HUES6 (cell line): ENCODE measurements around the gene PRX.

Experiments
- H3K27ac ChIP-seq: 2 replicates; pipeline ENCODE4 v1.7.0; 2013; ENCODE audit warnings: low read depth, mild to moderate bottlenecking, low read length, inconsistent platforms
- H3K27me3 ChIP-seq: 2 replicates; pipeline ENCODE4 v1.6.1; 2013; ENCODE audit warnings: low read length; ENCODE audit not compliant: control insufficient read depth, insufficient read depth
- H3K36me3 ChIP-seq: 2 replicates; pipeline ENCODE4 v1.6.1; 2013; ENCODE audit warnings: low read length; ENCODE audit not compliant: control insufficient read depth, insufficient read depth
- H3K4me1 ChIP-seq: 2 replicates; pipeline ENCODE4 v1.6.1; 2013; ENCODE audit warnings: low read length; ENCODE audit not compliant: control insufficient read depth, insufficient read depth
- H3K4me3 ChIP-seq: 2 replicates; pipeline ENCODE4 v1.5.1; 2013; ENCODE audit warnings: low read depth, low read length
- H3K9ac ChIP-seq: one replicate; pipeline ENCODE4 v1.6.1; 2013; ENCODE audit warnings: mild to moderate bottlenecking, low read length
- H3K9me3 ChIP-seq: 2 replicates; pipeline ENCODE4 v1.6.1; 2013; ENCODE audit warnings: low read depth, low read length; ENCODE audit not compliant: control insufficient read depth, insufficient read depth

The PRX gene

DNA sequence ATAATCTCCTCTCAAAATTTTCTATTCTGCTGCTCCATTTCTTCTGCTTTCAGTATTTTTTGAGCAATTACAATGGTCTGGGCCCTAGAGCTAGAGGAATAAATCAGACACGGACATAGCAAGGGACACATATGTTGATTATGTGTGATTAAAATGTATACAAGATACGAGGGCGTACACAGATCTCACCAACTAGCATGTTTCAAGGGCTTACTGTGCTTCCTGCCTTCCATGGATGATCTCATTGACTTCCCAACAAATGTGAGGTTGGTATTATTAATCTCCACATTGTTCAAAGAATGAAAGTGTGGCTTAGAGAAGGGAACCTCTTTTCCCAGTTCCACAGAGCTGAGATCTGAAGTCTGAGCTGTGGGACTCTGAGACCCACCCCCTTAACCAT lies 55.5 kb downstream of the PRX start:
- Histone ChIP-seq H3K4me3 (no peak overlapping the region), H3K27me3 (no peaks in the 10 kb centered on the region), H3K9me3 (no peaks in the 10 kb centered on the region), H3K27ac (no peak overlapping the region), H3K9ac (no peak overlapping the region), H3K4me1 (no peaks in the 10 kb centered on the region), H3K36me3 (no peaks in the 10 kb centered on the region)

DNA sequence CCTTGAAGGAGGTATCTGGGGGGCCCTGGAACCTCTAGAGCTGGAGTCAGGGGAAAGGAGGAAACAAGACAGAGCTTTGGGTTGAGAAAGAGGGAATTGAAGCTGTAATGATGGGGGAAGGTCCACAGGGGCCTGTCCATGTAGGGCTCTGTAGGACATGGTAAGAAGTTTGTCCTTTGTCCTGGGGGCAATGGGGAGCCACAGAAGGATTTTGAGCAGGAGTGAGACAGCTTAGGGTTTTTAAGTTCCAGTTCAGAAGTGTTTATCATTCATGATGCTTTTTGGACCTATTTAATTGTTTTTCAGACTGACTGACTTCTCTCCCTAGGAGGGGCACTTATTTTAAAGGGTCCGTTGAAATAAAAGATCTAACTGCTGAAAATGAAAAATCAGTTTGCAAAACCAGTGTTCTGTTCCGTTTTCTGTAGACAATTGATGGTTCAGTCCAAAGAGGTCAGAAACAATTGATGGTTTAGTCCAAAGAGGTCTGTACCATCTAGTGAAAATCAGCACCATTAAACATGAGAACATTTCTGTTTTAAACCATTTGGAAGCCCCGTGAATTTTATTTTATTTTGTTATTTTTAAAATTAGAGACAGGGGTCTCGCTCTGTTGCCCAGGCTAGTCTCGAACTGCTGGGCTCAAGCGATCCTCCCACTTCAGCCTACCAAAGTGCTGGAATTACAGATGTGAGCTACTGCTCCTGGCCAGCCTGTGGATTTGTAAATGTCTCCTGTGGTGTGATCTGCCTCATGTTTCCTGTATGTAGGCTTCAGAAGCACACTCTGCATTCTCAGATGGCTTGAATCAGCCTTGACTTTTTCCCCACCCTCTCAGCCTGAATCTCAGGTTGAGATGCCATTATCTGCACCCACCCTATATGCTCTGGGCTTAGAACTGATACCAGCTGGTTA lies 56.2 kb downstream of the PRX start:
- no peaks in the 10 kb centered on the region for H3K4me1 ChIP-seq
- no peak overlapping the region for H3K9ac ChIP-seq

DNA sequence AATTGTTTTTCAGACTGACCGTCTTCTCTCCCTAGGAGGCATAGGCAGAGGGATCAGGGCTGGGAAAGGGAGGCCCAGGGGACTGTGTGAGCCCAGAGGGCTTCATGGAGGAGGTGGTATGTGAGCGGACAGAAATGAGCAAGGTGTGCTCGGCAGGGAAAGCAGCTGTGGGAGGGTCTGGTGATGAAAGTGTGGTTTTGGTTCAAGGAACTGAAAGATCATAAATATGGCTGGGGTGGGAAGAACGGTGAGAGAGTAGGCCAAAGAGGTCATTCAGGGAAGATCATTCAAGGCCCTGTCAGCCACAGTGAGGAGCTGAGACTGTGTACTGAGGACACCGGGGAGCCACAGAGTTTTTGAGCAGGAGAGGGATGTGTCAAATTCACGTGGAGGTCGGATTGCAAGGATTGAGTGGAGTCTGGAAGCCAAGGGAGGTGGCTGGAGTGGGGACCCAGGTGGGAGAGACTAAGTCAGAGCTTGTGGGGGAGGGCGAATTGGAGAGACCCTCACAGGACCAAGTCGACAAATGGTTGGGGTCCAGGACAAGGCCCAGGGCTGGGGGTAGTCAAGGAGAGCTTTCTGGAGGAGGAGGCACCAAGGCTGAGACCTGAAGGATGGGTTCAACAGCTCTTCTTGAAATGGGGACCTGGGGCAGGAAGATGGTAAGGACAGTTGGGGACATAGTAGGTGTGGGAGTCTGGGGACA lies 57.0 kb downstream of the PRX start:
- Histone ChIP-seq H3K9ac (no peak overlapping the region), H3K27ac (no peak overlapping the region), H3K36me3 (no peaks in the 10 kb centered on the region), H3K9me3 (no peaks in the 10 kb centered on the region), H3K4me3 (no peak overlapping the region), H3K4me1 (no peaks in the 10 kb centered on the region), H3K27me3 (no peaks in the 10 kb centered on the region)

More for the DNA sequence above, 56.2 kb downstream of the PRX start:
- no peaks in the 10 kb centered on the region for H3K36me3 ChIP-seq
- H3K9me3 ChIP-seq, result no peaks in the 10 kb centered on the region
- no peak overlapping the region for H3K4me3 ChIP-seq
- H3K27me3 ChIP-seq, result no peaks in the 10 kb centered on the region
- H3K27ac ChIP-seq, result no peak overlapping the region

DNA sequence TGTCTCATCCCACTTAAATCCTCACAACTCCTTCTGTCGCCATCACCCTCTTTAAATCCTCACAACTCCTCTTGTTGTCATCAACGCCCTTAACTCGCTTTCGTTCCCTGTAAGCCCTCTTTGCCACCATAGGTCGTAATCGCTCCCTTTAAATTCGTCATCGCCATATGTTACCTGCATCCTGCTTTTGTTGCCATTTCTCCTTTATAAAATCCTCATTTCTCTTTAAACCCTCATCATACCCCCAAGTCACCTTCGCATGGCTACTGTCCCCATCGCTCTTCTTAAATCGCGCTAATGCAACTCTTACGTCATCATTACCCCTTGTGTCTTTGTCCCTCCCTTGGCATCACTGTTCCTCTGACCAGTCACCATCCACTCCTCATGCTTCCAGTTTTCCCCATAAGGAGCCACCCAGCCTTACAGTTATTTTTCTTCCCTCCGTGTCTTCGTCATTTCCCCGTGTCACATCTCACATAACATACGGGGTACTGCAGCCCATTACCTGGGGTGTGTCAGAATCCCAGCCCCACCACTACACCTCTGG lies 64.1 kb downstream of the PRX start:
- H3K27ac ChIP-seq, result no peak overlapping the region
- peak overlapping the region; percentile 98 for H3K4me3 ChIP-seq

DNA sequence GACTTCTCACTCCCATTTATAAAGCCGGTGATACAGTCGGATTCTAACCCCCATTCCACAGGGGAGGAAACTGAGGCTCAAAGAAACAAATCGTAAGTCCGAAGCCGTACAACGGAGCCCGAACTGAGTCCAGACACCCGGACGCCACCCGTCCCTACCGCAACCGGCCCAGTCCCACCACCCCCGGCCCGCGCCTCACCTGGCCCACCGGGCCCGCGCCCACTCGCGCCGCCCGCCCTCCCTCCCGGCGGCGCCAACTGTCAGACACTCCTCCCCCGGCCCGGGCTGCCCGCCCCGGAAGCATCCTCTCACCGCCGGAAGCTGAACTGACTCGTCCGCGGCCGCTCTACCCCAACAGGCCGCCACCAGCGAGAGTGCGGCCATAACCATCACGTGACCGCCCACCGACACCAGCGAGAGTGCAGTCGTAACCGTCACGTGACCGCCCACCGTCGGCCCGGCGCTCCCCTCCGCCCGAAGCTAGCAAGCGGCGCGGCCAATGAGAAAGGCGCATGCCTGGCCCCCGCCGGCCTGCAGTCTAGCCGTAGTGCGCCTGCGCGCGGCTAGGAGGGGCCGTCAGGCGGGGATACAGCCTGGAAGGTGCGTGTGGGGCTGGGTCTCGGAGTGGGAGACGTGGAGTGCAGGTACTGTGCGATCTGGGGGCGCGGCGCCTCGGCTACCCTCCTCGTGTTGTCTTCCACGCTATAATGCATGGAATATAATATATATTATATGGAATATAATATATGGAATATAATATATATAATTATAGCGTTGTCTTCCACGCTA lies 64.9 kb downstream of the PRX start, which contains the start of the genes C19orf47 and PLD3:
Gene C19orf47, minus strand, starts transcription at position 273 of the 789 bp plus-strand sequence. CDS start 6,540 bp downstream, outside the sequence.
Gene PLD3, plus strand, starts transcription at position 571 of the 789 bp plus-strand sequence. CDS start 17,789 bp downstream, outside the sequence.
- Histone ChIP-seq H3K27me3 (no peaks in the 10 kb centered on the region), H3K9me3 (no peaks in the 10 kb centered on the region), H3K36me3 (no peaks in the 10 kb centered on the region), H3K27ac (no peak within 1 kb of the TSS; the same call in 1 of the 2 replicates), H3K9ac (peak within 1 kb of the TSS; percentile 52), H3K4me3 (peak within 1 kb of the TSS; percentile 98), H3K4me1 (peaks cover 3% of the 10 kb centered on the region; the same call in 1 of the 2 replicates)

More for the DNA sequence above, 64.1 kb downstream of the PRX start:
- Histone ChIP-seq H3K9me3 (no peaks in the 10 kb centered on the region), H3K9ac (peak overlapping the region; percentile 52), H3K27me3 (no peaks in the 10 kb centered on the region), H3K4me1 (peaks cover 3% of the 10 kb centered on the region; the same call in 1 of the 2 replicates), H3K36me3 (no peaks in the 10 kb centered on the region)

DNA sequence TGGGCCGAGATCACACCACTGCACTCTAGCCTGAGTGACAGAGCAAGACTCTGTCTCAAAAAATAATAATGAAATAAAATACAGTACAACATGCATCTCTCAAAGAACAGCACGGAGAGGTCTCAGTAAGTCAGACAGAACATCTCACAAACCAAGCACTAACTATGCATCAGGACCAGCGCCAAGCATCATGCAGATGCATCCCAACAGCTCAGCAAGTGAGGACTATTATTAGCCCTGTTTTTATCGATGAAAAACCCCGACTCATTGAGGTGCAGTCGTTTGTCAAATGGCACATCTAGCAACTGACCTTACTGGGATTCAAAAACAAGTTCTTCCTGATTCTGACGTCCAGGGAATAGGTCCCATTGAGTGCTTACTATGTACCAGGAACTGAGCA lies 68.8 kb downstream of the PRX start:
- peaks cover 6% of the 10 kb centered on the region for H3K36me3 ChIP-seq
- H3K27me3 ChIP-seq, result no peaks in the 10 kb centered on the region
- no peak overlapping the region for H3K4me3 ChIP-seq
- no peaks in the 10 kb centered on the region for H3K9me3 ChIP-seq
- no peak overlapping the region for H3K9ac ChIP-seq
- H3K4me1 ChIP-seq, result peaks cover 3% of the 10 kb centered on the region; the same call in 1 of the 2 replicates
- no peak overlapping the region for H3K27ac ChIP-seq
